Activated naive CD4-positive, alpha-beta T cell treated with anti-CD3 and anti-CD28 coated beads for 36 hours (primary cell): ENCODE data around the gene AMPD2. TPM values are rescaled to one million over a fixed set of nuclear protein-coding genes. Genes with fewer than 3 reads are reported as not detected.
A peak's percentile ranks its signal among the peaks of the same experiment; 100 is the strongest.

Experiments used
- CTCF ChIA-PET: fragments of 350-600 bp; sonication (Branson Sonifier 250); formaldehyde crosslinking; loops from one replicate; lab custom pipeline; 2021; ENCODE audit warnings: antibody characterized with exemption; lab: Charles Lee
- DNase-seq: peaks from one replicate; pipeline ENCODE4 v3.0.0-alpha.2; 2020
- H3K27ac Mint-ChIP-seq: one replicate; pipeline ENCODE4 v1.8.0; 2021; ENCODE audit warnings: mild to moderate bottlenecking, mixed read lengths
- H3K27me3 Mint-ChIP-seq: one replicate; pipeline ENCODE4 v1.8.0; 2021; ENCODE audit warnings: low read depth, mixed read lengths
- H3K36me3 Mint-ChIP-seq: one replicate; pipeline ENCODE4 v1.8.0; 2021; ENCODE audit warnings: low read depth, mixed read lengths
- H3K4me1 Mint-ChIP-seq: one replicate; pipeline ENCODE4 v1.8.0; 2021; ENCODE audit warnings: low read depth, mixed read lengths
- H3K4me3 Mint-ChIP-seq: one replicate; pipeline ENCODE4 v1.8.0; 2021; ENCODE audit warnings: mild to moderate bottlenecking, moderate library complexity, mixed read lengths
- H3K9me3 Mint-ChIP-seq: one replicate; pipeline ENCODE4 v1.8.0; 2021; ENCODE audit warnings: mixed read lengths
- intact Hi-C: fragments of 100-400 bp; cut with micrococcal nuclease; formaldehyde crosslinking; loops from one replicate; pipeline ENCODE4 v1.15.1; 2023
- total RNA-seq, 2 experiments: library from RNA; stranded (reverse); gene quantifications; one replicate each; pipeline ENCODE4 v1.2.3, GENCODE V29; 2021

Gene AMPD2
- total RNA-seq, 2 experiments from 2014 or later: 41.3 to 56.9 TPM

DNA sequence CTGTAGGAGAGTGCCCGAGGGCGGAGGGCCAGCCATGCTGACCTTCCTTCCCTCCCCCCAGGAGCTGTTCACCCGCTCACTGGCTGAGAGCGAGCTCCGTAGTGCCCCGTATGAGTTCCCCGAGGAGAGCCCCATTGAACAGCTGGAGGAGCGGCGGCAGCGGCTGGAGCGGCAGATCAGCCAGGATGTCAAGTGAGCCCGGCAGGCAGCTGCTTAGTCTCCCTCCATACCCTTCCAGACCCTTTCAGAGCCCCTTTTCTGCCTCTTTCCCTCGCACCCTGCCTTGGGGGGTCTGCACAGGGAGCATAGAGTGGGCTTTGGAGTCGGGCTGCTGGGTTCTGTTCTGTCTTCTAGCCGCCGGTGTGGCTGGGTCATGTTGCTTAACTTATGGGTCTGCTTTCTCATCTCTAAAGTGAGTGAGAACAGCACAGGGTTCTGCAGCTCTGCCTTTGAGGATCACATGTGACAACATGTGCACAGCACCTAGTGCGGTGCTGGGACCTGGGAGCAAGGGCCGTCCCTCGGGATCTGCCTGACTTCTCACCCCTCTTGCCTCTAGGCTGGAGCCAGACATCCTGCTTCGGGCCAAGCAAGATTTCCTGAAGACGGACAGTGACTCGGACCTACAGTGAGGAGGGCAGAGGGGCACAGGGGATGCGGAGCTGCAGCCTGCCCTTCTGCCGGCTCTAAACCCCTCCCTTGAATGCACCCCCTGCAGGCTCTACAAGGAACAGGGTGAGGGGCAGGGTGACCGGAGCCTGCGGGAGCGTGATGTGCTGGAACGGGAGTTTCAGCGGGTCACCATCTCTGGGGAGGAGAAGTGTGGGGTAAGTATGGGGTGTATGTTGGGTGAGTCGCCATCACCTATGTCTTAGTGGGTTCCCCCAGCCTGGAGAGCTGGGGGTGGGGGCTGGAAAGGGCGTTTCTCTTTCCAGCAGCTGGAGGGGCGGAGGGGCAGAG is 6.2 kb downstream of the AMPD2 start:
- H3K27me3 Mint-ChIP-seq: no peaks in the 10 kb centered on the region
- no peak overlapping the region for H3K4me3 Mint-ChIP-seq
- peaks cover 31% of the 10 kb centered on the region for H3K4me1 Mint-ChIP-seq
- CTCF ChIA-PET: interaction anchor here (0.5 to 3.8 kb wide), 5 partner anchors 13 to 460 kb away, joined by 3 to 27 read pairs (median 4); no protein-coding TSS in a partner anchor
- no peak for DNase-seq
- peaks cover 22% of the 10 kb centered on the region for H3K36me3 Mint-ChIP-seq
- H3K27ac Mint-ChIP-seq: peak overlapping the region; percentile 59
- intact Hi-C loops: no loop called here
- H3K9me3 Mint-ChIP-seq: no peaks in the 10 kb centered on the region

DNA sequence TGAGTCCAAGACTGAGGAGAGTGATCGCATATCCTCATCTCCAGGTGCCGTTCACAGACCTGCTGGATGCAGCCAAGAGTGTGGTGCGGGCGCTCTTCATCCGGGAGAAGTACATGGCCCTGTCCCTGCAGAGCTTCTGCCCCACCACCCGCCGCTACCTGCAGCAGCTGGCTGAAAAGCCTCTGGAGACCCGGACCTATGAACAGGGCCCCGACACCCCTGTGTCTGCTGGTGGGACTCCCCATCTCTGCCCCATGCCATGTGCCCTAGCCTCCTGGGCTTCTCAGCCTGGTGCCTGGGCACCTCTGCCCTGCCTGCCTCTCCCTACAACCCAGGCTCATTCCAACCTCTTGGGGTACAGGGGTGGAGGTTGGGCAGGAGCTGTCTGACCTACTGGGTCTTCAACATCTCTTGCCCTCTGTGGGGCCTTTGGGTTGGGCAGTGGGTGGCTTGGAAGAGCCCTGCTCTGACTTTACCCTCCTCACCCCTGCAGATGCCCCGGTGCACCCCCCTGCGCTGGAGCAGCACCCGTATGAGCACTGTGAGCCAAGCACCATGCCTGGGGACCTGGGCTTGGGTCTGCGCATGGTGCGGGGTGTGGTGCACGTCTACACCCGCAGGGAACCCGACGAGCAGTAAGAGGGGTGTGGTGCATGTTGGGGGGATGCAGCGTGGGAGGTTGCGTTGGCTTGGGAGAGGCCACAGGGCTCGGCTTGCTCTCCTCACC is 7.2 kb downstream of the AMPD2 start:
- Mint-ChIP-seq H3K9me3 (no peaks in the 10 kb centered on the region), H3K27ac (no peak overlapping the region), H3K36me3 (peaks cover 23% of the 10 kb centered on the region), H3K4me3 (no peak overlapping the region), H3K27me3 (no peaks in the 10 kb centered on the region), H3K4me1 (peaks cover 25% of the 10 kb centered on the region)
- intact Hi-C loops: no loop called here
- CTCF ChIA-PET: interaction anchor here (0.5 to 3.9 kb wide), 5 partner anchors 12 to 461 kb away, joined by 3 to 27 read pairs (median 9); no protein-coding TSS in a partner anchor
- DNase-seq: no peak

DNA sequence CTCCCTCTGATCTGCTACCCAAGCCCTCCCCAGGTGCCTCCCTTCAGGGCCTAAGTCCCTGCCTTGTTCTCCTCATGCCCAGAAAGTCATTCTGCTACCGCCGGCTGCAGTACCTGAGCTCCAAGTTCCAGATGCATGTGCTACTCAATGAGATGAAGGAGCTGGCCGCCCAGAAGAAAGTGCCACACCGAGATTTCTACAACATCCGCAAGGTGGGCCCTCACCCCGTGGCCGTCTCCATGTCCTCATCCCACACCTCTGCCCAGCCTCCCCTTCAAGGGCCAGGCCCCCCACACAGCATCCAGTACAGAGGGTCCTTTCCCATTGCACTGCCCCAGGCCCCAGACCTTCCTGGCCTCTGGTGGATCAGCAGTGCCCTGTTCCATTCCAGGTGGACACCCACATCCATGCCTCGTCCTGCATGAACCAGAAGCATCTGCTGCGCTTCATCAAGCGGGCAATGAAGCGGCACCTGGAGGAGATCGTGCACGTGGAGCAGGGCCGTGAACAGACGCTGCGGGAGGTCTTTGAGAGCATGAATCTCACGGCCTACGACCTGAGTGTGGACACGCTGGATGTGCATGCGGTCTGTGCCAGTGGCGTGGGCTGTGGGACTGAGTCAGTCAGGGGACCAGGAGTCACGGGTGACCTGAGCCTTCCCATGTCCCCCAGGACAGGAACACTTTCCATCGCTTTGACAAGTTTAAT is 8.2 kb downstream of the AMPD2 start:
- Mint-ChIP-seq H3K36me3 (peaks cover 24% of the 10 kb centered on the region), H3K4me1 (peaks cover 15% of the 10 kb centered on the region), H3K4me3 (no peak overlapping the region), H3K9me3 (no peaks in the 10 kb centered on the region), H3K27ac (no peak overlapping the region), H3K27me3 (no peaks in the 10 kb centered on the region)
- intact Hi-C loops: no loop called here
- no peak for DNase-seq
- CTCF ChIA-PET: interaction anchor here (1.2 to 3.9 kb wide), 5 partner anchors 16 to 131 kb away, joined by 3 to 12 read pairs (median 3); no protein-coding TSS in a partner anchor

DNA sequence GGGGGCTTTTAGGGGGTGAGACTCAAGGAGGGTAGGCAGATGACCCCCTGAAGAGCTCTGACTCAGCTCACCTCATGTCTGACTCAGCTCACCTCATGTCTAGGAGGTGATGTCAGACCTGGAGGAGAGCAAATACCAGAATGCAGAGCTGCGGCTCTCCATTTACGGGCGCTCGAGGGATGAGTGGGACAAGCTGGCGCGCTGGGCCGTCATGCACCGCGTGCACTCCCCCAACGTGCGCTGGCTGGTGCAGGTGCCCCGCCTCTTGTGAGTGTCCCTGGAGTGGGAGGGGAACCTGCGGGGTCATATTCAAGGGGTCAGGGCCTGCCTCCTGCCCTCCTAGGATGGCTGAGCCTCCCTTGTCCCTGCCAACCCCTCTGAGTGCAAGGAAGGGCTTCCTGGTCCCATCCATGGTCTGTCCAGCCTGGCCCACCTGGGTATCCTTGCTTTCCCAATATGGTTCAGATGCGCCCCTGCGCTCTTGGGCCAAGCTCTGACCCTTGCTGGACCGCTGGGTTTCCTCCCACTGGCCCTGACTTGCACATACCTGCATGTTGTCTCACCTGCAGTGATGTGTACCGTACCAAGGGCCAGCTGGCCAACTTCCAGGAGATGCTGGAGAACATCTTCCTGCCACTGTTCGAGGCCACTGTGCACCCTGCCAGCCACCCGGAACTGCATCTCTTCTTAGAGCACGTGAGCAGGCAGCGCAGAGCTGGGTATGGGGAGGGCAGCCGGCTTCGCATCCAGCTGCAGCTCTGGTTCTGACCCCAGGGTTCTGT is 9.1 kb downstream of the AMPD2 start:
- H3K27me3 Mint-ChIP-seq: no peaks in the 10 kb centered on the region
- peaks cover 6% of the 10 kb centered on the region for H3K4me1 Mint-ChIP-seq
- H3K4me3 Mint-ChIP-seq: no peak overlapping the region
- no peak for DNase-seq
- no peaks in the 10 kb centered on the region for H3K9me3 Mint-ChIP-seq
- CTCF ChIA-PET: interaction anchor here (0.7 to 4.3 kb wide), 7 partner anchors 12 to 132 kb away, joined by 3 to 48 read pairs (median 5); no protein-coding TSS in a partner anchor
- peaks cover 24% of the 10 kb centered on the region for H3K36me3 Mint-ChIP-seq
- no peak overlapping the region for H3K27ac Mint-ChIP-seq
- intact Hi-C loops: no loop called here

DNA sequence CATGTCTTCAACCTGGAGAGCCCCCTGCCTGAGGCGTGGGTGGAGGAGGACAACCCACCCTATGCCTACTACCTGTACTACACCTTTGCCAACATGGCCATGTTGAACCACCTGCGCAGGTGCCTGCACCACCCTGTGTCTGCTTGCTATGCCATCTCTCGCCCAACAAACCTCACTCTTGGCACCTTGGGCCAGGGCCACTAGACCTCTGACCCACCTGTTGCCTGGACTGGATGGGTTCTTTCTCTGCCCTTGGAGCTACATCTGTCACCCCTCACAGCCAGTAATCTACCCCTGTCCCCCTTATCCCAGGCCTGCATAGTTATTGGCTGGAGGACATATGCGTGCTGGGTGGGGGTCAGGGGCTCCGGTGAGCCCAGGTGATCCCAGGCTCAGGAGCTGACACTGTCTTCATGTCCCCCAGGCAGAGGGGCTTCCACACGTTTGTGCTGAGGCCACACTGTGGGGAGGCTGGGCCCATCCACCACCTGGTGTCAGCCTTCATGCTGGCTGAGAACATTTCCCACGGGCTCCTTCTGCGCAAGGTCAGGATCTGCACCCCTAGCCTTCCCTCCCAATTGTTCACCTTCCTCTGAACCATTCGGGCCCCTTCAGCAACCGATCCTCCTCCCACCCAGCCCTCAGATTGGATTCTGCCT is 9.9 kb downstream of the AMPD2 start:
- H3K9me3 Mint-ChIP-seq: no peaks in the 10 kb centered on the region
- H3K4me3 Mint-ChIP-seq: no peak overlapping the region
- peak overlapping the region; percentile 26 for H3K27ac Mint-ChIP-seq
- no peaks in the 10 kb centered on the region for H3K27me3 Mint-ChIP-seq
- peaks cover 24% of the 10 kb centered on the region for H3K36me3 Mint-ChIP-seq
- DNase-seq: no peak
- intact Hi-C loops: loop anchor here (1.0 kb wide), 1 partner anchor 83 kb away; no protein-coding TSS in a partner anchor
- peaks cover 3% of the 10 kb centered on the region for H3K4me1 Mint-ChIP-seq
- CTCF ChIA-PET: interaction anchor here (0.5 to 4.3 kb wide), 14 partner anchors 10 to 228 kb away, joined by 3 to 48 read pairs (median 4); partner anchors contain the start of genes AMPD2 and GNAT2

DNA sequence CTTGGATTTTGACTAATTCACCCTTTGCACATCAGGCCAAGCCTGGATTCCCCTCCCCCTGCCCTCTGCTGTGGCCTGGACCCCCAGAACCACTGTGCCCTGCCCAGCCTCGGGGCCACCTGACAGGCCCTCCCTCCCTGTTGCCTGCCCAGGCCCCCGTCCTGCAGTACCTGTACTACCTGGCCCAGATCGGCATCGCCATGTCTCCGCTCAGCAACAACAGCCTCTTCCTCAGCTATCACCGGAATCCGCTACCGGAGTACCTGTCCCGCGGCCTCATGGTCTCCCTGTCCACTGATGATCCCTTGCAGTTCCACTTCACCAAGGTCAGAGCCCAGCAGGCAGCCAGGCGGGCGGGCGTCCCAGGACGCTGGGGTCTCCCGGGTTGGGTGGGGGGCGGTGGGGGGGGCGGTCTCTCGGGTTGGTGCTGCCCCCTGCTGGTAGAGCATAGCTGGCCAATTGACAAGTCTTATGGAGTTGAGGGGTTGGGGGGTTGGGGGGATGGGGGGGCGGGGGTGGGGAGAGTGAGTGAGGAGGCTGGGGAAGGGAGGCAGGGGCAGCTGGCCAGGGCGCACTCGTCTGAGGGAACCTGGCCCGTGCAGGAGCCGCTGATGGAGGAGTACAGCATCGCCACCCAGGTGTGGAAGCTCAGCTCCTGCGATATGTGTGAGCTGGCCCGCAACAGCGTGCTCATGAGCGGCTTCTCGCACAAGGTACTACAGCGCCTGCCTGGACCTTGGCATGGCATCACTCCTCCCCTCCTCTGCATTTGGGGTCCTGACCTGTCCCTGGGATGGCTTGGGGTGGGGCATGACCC is 10.7 kb downstream of the AMPD2 start:
- Mint-ChIP-seq H3K9me3 (no peaks in the 10 kb centered on the region), H3K4me1 (peaks cover 11% of the 10 kb centered on the region), H3K27ac (no peak overlapping the region), H3K4me3 (no peak overlapping the region), H3K27me3 (no peaks in the 10 kb centered on the region), H3K36me3 (peaks cover 24% of the 10 kb centered on the region)
- CTCF ChIA-PET: interaction anchor here (0.5 to 4.3 kb wide), 20 partner anchors 10 to 355 kb away, joined by 3 to 48 read pairs (median 4); partner anchors contain the start of genes AHCYL1, AMPD2, GNAT2 and GPR61
- intact Hi-C loops: loop anchor here (1.0 kb wide), 1 partner anchor 84 kb away; no protein-coding TSS in a partner anchor
- DNase-seq: peak; percentile 58

DNA sequence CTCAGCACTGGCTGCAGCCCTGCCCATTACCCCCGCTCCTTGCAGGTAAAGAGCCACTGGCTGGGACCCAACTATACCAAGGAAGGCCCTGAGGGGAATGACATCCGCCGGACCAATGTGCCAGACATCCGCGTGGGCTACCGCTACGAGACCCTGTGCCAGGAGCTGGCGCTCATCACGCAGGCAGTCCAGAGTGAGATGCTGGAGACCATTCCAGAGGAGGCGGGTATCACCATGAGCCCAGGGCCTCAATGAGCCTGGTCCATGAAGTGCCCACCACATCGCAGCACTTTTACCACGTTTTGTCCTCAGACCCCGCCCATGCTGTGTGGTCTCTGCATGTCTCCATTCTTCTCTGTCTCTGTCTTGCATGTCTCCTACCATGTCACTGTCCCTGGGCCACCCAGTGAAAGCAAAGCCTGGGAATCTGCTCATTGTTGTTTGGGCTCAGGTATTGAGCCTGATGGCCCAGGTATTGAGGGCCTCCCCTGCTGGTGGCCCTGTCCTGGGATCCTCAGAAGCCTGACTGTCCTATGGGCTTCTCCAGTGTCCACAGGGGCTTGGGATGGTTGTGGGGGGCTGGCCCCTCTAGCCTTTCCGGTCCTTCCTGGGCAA is 11.4 kb downstream of the AMPD2 start:
- CTCF ChIA-PET: interaction anchor here (0.6 to 4.3 kb wide), 15 partner anchors 9 to 354 kb away, joined by 3 to 48 read pairs (median 4); partner anchors contain the start of genes AHCYL1, AMPD2, CYB561D1 and GNAT2
- no peak overlapping the region for H3K4me3 Mint-ChIP-seq
- H3K27me3 Mint-ChIP-seq: no peaks in the 10 kb centered on the region
- DNase-seq: no peak
- H3K27ac Mint-ChIP-seq: no peak overlapping the region
- peaks cover 14% of the 10 kb centered on the region for H3K4me1 Mint-ChIP-seq
- H3K36me3 Mint-ChIP-seq: peaks cover 21% of the 10 kb centered on the region
- intact Hi-C loops: loop anchor here (1.0 kb wide), 1 partner anchor 85 kb away; no protein-coding TSS in a partner anchor
- H3K9me3 Mint-ChIP-seq: no peaks in the 10 kb centered on the region

DNA sequence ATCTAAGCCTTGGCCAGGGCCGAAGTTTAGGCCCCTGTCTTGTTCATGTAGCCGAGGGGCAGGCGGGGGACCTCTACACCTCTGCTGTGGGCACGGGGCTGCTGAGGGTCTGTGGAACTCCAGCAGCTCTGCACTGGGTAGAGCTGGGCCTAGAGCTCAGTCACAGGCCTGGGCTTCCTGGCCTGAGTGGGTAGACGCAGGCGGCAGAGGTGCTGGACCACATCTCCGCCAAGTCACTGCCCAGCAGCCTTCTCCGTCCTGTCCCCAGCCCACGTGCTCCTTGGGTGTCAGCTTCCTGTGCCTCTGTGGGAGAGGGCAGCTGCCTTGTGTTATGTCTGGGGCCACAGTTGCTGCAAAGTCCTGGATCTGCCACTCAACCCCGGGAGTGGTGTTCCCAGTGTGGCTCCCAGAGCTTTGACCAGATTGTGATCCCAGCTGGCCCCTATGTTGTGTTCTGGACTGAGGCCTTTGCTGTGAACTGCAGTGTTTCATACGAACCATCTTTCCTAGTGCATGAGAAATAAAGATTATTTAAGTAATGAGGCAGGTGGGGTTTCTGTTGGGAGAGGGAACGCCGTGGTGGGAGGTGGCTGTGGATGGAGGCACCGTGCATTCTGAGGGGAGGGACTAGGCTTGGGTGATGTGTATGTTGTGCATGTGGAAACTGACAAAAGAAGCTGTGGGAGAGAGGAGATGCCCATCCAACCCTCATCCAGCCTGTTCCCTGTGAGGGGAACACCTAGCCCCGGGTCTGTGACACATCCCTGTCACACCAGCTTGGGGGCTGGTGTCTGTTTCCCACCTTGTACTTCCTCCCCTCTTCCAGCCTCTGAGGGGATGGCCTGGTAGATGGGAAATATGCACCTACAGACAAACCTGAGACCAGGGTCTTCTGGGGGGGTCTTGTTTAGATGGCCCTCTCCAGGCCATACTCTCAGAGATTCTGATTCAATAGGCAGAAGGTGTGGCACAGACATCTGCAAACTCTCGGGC is 12.2 kb downstream of the AMPD2 start:
- Mint-ChIP-seq H3K36me3 (peaks cover 20% of the 10 kb centered on the region), H3K4me1 (peaks cover 14% of the 10 kb centered on the region), H3K27ac (no peak overlapping the region), H3K4me3 (no peak overlapping the region), H3K27me3 (no peaks in the 10 kb centered on the region), H3K9me3 (no peaks in the 10 kb centered on the region)
- CTCF ChIA-PET: interaction anchor here (1.0 to 4.3 kb wide), 8 partner anchors 8 to 138 kb away, joined by 3 to 48 read pairs (median 4); partner anchors contain the start of gene CYB561D1
- no peak for DNase-seq
- intact Hi-C loops: no loop called here
